Vagina (tissue), 2 donors: Measurements from ENCODE around the gene JAK1.

ENCODE experiments used
- POLR2A ChIP-seq, 2 donors: fragments of 450-650 bp; IDR thresholded peaks; one replicate each; pipeline ENCODE4 v1.6.1; 2017; ENCODE audit warnings: antibody characterized with exemption in 2 of 2, mild to moderate bottlenecking in 2 of 2, moderate library complexity in 2 of 2
- TF ChIP-seq, protein P1 (sequence below), 3 experiments: fragments of 450-650 bp in 2 of 3; fragments of 200-600 bp in 1 of 3; sonication (generic) in 1 of 3; IDR thresholded peaks; one replicate each; pipeline ENCODE4 v1.5.1; 2017 to 2019; ENCODE audit warnings: antibody characterized with exemption in 3 of 3, mild to moderate bottlenecking in 2 of 3, moderate library complexity in 2 of 3

DNA sequence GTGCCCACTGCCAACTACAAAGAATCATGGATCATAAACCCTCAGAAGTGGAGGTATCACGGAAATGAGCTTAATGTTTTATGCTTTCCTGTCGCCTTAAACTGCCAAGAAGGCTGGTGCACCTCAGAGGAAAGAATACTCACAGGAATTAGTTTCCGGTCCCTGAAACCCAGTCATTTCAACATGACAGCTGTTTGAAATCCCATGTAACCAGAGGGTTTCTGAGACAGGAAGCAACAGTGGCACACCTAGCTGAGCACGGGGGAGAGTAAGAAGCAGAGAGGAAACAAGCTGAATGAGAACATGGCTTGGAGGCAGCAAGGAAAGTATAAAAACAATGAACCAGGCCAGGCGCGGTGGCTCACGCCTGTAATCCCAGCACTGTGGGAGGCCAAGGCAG is 3.9 kb downstream of the JAK1 start:
- TF ChIP-seq, protein P1, sequence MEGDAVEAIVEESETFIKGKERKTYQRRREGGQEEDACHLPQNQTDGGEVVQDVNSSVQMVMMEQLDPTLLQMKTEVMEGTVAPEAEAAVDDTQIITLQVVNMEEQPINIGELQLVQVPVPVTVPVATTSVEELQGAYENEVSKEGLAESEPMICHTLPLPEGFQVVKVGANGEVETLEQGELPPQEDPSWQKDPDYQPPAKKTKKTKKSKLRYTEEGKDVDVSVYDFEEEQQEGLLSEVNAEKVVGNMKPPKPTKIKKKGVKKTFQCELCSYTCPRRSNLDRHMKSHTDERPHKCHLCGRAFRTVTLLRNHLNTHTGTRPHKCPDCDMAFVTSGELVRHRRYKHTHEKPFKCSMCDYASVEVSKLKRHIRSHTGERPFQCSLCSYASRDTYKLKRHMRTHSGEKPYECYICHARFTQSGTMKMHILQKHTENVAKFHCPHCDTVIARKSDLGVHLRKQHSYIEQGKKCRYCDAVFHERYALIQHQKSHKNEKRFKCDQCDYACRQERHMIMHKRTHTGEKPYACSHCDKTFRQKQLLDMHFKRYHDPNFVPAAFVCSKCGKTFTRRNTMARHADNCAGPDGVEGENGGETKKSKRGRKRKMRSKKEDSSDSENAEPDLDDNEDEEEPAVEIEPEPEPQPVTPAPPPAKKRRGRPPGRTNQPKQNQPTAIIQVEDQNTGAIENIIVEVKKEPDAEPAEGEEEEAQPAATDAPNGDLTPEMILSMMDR (IDR thresholded peaks at IDR 0.05) = no peak
- TF ChIP-seq POLR2A (IDR thresholded peaks at IDR 0.05) = no peak
